GM18526 (cell line): ENCODE results near the gene NFIX.

ENCODE experiments used
- POLR2A ChIP-seq: IDR thresholded peaks from 3 replicates; pipeline ENCODE4 v1.6.1; 2011; ENCODE audit not compliant: insufficient read length; ENCODE audit errors: extremely low read depth

The NFIX gene

GRCh38 chr19:13040948-13041292 is 45.6 kb downstream of the NFIX start:
- TF ChIP-seq POLR2A = no peak

GRCh38 chr19:13042443-13043130 is 47.3 kb downstream of the NFIX start:
- no peak for TF ChIP-seq POLR2A

GRCh38 chr19:13043285-13043684 is 48.0 kb downstream of the NFIX start:
- no peak for TF ChIP-seq POLR2A

GRCh38 chr19:13044231-13044836 is 49.1 kb downstream of the NFIX start:
- no peak for TF ChIP-seq POLR2A

- TF ChIP-seq POLR2A = no peak
These were observed 50.5 kb downstream of the NFIX start for GRCh38 chr19:13045812-13046211.

- TF ChIP-seq POLR2A = no peak
These were observed 52.1 kb downstream of the NFIX start for GRCh38 chr19:13047374-13047773.

- no peak for TF ChIP-seq POLR2A
These were observed 55.0 kb downstream of the NFIX start for GRCh38 chr19:13050274-13050673.

GRCh38 chr19:13051557-13052165 is 56.4 kb downstream of the NFIX start:
- no peak for TF ChIP-seq POLR2A

GRCh38 chr19:13052447-13053175 is 57.3 kb downstream of the NFIX start:
- no peak for TF ChIP-seq POLR2A

GRCh38 chr19:13053238-13053637 is 58.0 kb downstream of the NFIX start:
- TF ChIP-seq POLR2A = no peak

GRCh38 chr19:13053761-13054625 is 58.7 kb downstream of the NFIX start:
- TF ChIP-seq POLR2A = no peak

- no peak for TF ChIP-seq POLR2A
These were observed 59.4 kb downstream of the NFIX start for GRCh38 chr19:13054626-13055212.

GRCh38 chr19:13055213-13056051 is 60.2 kb downstream of the NFIX start:
- no peak for TF ChIP-seq POLR2A

GRCh38 chr19:13056052-13056660 is 60.9 kb downstream of the NFIX start:
- no peak for TF ChIP-seq POLR2A

GRCh38 chr19:13057147-13057572 is 61.9 kb downstream of the NFIX start:
- TF ChIP-seq POLR2A = no peak
